ENCODE data around the gene KCTD16. TPM values are rescaled to one million over a fixed set of nuclear protein-coding genes. Genes with fewer than 3 reads are reported as not detected.

The KCTD16 gene
- polyA plus RNA-seq, 1 donor (not counting 4 experiments of a cell fraction or from before 2014, with no cell fraction given) = 0.04 TPM

DNA sequence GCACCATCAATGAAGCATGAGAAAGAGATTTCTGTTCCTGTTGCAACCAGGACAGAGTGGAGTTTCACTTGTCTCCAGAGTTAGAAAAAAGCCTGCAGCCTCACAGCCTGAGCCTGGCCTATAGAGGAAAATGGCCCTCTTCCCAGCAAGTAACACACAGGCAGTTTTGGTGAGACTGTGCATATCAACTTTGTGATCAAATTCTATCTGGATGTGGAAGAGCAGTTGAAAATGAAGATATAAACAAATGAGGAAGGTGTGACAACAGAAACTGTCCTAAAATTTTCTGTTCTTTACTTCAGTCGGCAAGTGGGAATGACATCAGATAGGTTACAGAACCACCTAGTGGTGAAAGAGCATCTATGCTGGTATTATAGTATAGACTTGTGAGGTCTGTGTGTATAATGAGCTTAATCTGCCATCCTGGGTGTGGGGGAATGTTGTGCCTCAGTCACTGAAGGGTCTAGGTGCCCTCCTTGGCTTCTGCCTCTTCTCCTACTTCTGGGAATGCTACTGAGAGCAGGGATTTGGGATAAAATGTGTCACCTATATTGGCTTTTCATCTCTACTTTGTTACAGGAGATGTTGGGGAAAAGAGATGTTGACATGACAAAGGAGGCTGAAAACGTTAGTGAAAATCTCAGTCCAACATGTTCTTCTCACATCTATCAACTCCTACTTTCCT, 28.4 kb upstream of the KCTD16 start:
- DNase-seq (ENCODE audit: low read depth, low spot score) (no peak), FAIRE-seq (peak; percentile 66)
- Histone ChIP-seq H3K4me1 (ENCODE audit: control insufficient read depth, extremely low read depth, insufficient read depth, low read length) (peaks cover 2% of the 10 kb centered on the region), H3K79me2 (ENCODE audit: control insufficient read depth, insufficient read depth, low read length) (no peaks in the 10 kb centered on the region), H3K9me3 (ENCODE audit: control insufficient read depth, low read depth, low read length) (no peaks in the 10 kb centered on the region), H2AFZ (ENCODE audit: control insufficient read depth, low read length) (no peak overlapping the region), H4K20me1 (ENCODE audit: control insufficient read depth, extremely low read depth, insufficient read depth, low read length) (no peaks in the 10 kb centered on the region), H3K27me3 (ENCODE audit: control insufficient read depth, extremely low read depth, insufficient read depth, low read length) (no peaks in the 10 kb centered on the region), H3K36me3 (ENCODE audit: control insufficient read depth in 2 of 2, extremely low read depth in 1 of 2, insufficient read depth in 2 of 2, low read length in 2 of 2) (no peaks in the 10 kb centered on the region), H3K9ac (ENCODE audit: control insufficient read depth, extremely low read depth, insufficient read depth, low read length) (no peak overlapping the region), H3K4me3 (ENCODE audit: control insufficient read depth in 2 of 3, extremely low read depth in 1 of 3, insufficient read depth in 2 of 3, low read depth in 1 of 3, low read length in 3 of 3) (no peak overlapping the region), H3K9me1 (ENCODE audit: control insufficient read depth, extremely low read depth, insufficient read depth, low read length) (no peaks in the 10 kb centered on the region), H3K4me2 (ENCODE audit: control insufficient read depth, extremely low read depth, insufficient read depth, low read depth, low read length) (no peak overlapping the region), H3K27ac (ENCODE audit: control insufficient read depth, insufficient read depth, low read length) (no peak overlapping the region)
- dilution Hi-C loops (cut with MboI; ENCODE audit: extremely low pct_ligation_motif_present, low sequenced_read_pairs) = no loop called here
- no peak for TF ChIP-seq EZH2 (IDR thresholded peaks at IDR 0.05; ENCODE audit: low read length)
- TF ChIP-seq, protein P1, sequence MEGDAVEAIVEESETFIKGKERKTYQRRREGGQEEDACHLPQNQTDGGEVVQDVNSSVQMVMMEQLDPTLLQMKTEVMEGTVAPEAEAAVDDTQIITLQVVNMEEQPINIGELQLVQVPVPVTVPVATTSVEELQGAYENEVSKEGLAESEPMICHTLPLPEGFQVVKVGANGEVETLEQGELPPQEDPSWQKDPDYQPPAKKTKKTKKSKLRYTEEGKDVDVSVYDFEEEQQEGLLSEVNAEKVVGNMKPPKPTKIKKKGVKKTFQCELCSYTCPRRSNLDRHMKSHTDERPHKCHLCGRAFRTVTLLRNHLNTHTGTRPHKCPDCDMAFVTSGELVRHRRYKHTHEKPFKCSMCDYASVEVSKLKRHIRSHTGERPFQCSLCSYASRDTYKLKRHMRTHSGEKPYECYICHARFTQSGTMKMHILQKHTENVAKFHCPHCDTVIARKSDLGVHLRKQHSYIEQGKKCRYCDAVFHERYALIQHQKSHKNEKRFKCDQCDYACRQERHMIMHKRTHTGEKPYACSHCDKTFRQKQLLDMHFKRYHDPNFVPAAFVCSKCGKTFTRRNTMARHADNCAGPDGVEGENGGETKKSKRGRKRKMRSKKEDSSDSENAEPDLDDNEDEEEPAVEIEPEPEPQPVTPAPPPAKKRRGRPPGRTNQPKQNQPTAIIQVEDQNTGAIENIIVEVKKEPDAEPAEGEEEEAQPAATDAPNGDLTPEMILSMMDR (optimal IDR thresholded peaks at IDR 0.05 in 1 of 3, IDR thresholded peaks at IDR 0.05 in 1 of 3, conservative IDR thresholded peaks at IDR 0.05 in 1 of 3; ENCODE audit: extremely low read depth in 1 of 3, insufficient read depth in 2 of 3, low read length in 3 of 3) = peak; percentile 36 to 79 (median 71)

DNA sequence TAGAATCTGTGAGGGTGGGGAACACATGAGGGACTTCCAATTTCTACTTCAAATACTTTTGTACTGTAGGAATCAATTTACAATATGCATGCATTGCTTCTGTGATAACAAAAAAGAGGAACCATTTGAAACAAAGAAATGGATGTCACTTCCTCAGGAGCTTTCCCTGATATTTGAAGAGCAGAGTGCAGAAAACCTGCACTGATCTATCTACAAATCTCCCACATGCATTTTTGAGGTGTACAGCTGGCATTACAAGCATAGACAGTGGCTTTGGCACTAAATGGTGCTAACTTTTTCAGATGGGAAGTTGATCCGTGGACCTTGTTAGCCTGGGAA, 27.9 kb upstream of the KCTD16 start:
- Histone ChIP-seq H3K27ac (ENCODE audit: control insufficient read depth, insufficient read depth, low read length) (no peak overlapping the region), H3K9ac (ENCODE audit: control insufficient read depth, extremely low read depth, insufficient read depth, low read length) (no peak overlapping the region), H2AFZ (ENCODE audit: control insufficient read depth, low read length) (no peak overlapping the region), H3K9me1 (ENCODE audit: control insufficient read depth, extremely low read depth, insufficient read depth, low read length) (no peaks in the 10 kb centered on the region), H3K4me1 (ENCODE audit: control insufficient read depth, extremely low read depth, insufficient read depth, low read length) (peaks cover 2% of the 10 kb centered on the region), H4K20me1 (ENCODE audit: control insufficient read depth, extremely low read depth, insufficient read depth, low read length) (no peaks in the 10 kb centered on the region), H3K4me3 (ENCODE audit: control insufficient read depth in 2 of 3, extremely low read depth in 1 of 3, insufficient read depth in 2 of 3, low read depth in 1 of 3, low read length in 3 of 3) (no peak overlapping the region), H3K79me2 (ENCODE audit: control insufficient read depth, insufficient read depth, low read length) (no peaks in the 10 kb centered on the region), H3K4me2 (ENCODE audit: control insufficient read depth, extremely low read depth, insufficient read depth, low read depth, low read length) (no peak overlapping the region), H3K27me3 (ENCODE audit: control insufficient read depth, extremely low read depth, insufficient read depth, low read length) (no peaks in the 10 kb centered on the region), H3K9me3 (ENCODE audit: control insufficient read depth, low read depth, low read length) (no peaks in the 10 kb centered on the region), H3K36me3 (ENCODE audit: control insufficient read depth in 2 of 2, extremely low read depth in 1 of 2, insufficient read depth in 2 of 2, low read length in 2 of 2) (no peaks in the 10 kb centered on the region)
- dilution Hi-C loops (cut with MboI; ENCODE audit: extremely low pct_ligation_motif_present, low sequenced_read_pairs) = no loop called here
- TF ChIP-seq, protein P1 (optimal IDR thresholded peaks at IDR 0.05 in 1 of 3, IDR thresholded peaks at IDR 0.05 in 1 of 3, conservative IDR thresholded peaks at IDR 0.05 in 1 of 3; ENCODE audit: extremely low read depth in 1 of 3, insufficient read depth in 2 of 3, low read length in 3 of 3) = no peak
- TF ChIP-seq EZH2 (IDR thresholded peaks at IDR 0.05; ENCODE audit: low read length) = no peak
- FAIRE-seq = no peak
- no peak for DNase-seq (ENCODE audit: low read depth, low spot score)
